Measurements from ENCODE around the gene BEND3.
"Not testable (repeated sequence)": the region's sequence is repeated elsewhere in the genome, so short reads cannot be mapped to it uniquely, and the experiment has no call there.

Gene BEND3

GRCh38 chr6:107026965-107027364 is 88.3 kb downstream of the BEND3 start:
- DNase-seq = no peak

DNA sequence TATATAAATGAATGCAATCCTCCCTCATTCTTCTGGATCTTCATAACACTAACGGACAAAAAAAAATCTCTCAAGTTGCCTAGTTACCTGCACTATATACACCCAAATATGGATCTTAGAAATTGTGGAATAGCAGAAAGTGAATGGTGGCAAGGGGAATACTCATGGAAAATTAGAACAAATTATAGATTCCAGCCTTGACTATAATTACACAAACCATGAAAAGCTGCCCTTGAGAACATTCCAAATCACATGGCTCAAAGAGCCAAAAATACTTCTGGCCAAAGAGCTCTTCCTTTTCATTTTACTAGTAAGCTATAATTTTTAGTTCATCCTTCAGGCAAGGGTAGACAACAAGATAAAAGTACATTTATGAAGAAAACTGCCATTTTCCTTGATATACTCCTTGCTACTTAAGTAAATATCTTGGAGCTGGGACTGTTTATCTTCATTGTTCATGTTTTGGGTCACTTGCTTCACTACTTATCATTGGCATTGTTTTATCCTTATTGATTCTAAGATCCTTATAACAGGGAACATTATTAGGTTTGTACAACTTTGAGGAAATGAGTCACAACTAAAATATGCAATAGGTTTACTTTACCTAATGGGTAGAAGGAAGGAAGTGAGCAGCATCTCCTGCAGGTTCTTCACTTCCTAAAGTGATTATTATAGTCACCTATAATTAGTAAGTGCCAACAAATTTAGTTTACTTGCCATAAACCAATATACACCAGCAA is 93.7 kb downstream of the BEND3 start:
- DNase-seq = no peak

GRCh38 chr6:107020239-107020638 is 95.1 kb downstream of the BEND3 start:
- no peak for DNase-seq

GRCh38 chr6:107019628-107020027 is 95.7 kb downstream of the BEND3 start:
- DNase-seq = not testable (repeated sequence)

GRCh38 chr6:107019047-107019446 is 96.3 kb downstream of the BEND3 start:
- no peak for DNase-seq
